PFSK-1 (cell line): Measurements from ENCODE around the gene ALX1.

Source experiments
- FOXP2 ChIP-seq: optimal IDR thresholded peaks from 2 replicates; pipeline ENCODE3; 2011; ENCODE audit warnings: borderline replicate concordance, control low read depth, inconsistent platforms; ENCODE audit not compliant: insufficient read depth; ENCODE audit errors: extremely low read length, extremely low read depth
- POLR2AphosphoS5 ChIP-seq: IDR thresholded peaks from 2 replicates; pipeline ENCODE4 v1.6.1; 2012; ENCODE audit warnings: low read depth, mild to moderate bottlenecking, control low read depth, low read length, moderate library complexity
- SIN3A ChIP-seq: IDR thresholded peaks from 2 replicates; pipeline ENCODE4 v1.6.1; 2012; ENCODE audit warnings: mild to moderate bottlenecking, low read length, moderate library complexity, borderline replicate concordance; ENCODE audit not compliant: insufficient read depth
- TAF1 ChIP-seq: IDR thresholded peaks from 2 replicates; pipeline ENCODE4 v1.6.1; 2012; ENCODE audit warnings: low read length, control low read depth, borderline replicate concordance; ENCODE audit not compliant: insufficient read depth
- TF ChIP-seq, protein P1 (sequence below), 2 experiments: IDR thresholded peaks; 2 replicates each; pipeline versions ENCODE4 v1.6.1 to v1.8.0; 2011 to 2012; ENCODE audit warnings: low read depth in 2 of 2, low read length in 2 of 2, control low read depth in 1 of 2, inconsistent platforms in 1 of 2, mild to moderate bottlenecking in 1 of 2, moderate library complexity in 1 of 2; ENCODE audit not compliant: insufficient read depth in 1 of 2

GRCh38 chr12:85322715-85323114 lies 42.7 kb downstream of the ALX1 start:
- TF ChIP-seq, protein P1, sequence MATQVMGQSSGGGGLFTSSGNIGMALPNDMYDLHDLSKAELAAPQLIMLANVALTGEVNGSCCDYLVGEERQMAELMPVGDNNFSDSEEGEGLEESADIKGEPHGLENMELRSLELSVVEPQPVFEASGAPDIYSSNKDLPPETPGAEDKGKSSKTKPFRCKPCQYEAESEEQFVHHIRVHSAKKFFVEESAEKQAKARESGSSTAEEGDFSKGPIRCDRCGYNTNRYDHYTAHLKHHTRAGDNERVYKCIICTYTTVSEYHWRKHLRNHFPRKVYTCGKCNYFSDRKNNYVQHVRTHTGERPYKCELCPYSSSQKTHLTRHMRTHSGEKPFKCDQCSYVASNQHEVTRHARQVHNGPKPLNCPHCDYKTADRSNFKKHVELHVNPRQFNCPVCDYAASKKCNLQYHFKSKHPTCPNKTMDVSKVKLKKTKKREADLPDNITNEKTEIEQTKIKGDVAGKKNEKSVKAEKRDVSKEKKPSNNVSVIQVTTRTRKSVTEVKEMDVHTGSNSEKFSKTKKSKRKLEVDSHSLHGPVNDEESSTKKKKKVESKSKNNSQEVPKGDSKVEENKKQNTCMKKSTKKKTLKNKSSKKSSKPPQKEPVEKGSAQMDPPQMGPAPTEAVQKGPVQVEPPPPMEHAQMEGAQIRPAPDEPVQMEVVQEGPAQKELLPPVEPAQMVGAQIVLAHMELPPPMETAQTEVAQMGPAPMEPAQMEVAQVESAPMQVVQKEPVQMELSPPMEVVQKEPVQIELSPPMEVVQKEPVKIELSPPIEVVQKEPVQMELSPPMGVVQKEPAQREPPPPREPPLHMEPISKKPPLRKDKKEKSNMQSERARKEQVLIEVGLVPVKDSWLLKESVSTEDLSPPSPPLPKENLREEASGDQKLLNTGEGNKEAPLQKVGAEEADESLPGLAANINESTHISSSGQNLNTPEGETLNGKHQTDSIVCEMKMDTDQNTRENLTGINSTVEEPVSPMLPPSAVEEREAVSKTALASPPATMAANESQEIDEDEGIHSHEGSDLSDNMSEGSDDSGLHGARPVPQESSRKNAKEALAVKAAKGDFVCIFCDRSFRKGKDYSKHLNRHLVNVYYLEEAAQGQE (IDR thresholded peaks at IDR 0.05; ENCODE audit: insufficient read depth in 1 of 2, low read depth in 2 of 2, low read length in 2 of 2), result no peak
- TF ChIP-seq POLR2AphosphoS5 (no peak), SIN3A (no peak), TAF1 (no peak), FOXP2 (no peak)
